Measurements from ENCODE around the gene DHX38.
A peak's percentile ranks its signal among the peaks of the same experiment; 100 is the strongest.

DHX38 gene

DNA sequence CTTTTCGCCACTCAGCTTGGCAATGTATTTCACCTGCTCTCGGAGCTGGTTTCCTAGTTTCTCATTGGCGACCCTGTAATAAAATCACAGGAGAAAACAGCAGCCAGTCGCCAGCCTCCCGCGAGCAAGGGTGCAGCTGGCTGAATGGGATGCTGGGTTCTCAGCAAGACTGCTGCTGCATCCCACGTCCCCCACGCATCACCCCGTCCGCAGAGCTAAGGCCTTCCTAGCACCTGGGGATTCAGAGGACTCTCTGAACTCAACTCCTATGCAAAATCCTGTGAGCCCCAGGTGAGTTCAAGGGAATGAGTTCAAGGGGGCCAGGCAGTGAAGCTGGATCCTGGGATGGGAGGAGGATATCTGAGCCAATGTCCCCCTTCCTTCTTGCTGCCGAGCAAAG is 29.3 kb downstream of the DHX38 start:
- no peak for DNase-seq (ENCODE audit: low spot score)

DNA sequence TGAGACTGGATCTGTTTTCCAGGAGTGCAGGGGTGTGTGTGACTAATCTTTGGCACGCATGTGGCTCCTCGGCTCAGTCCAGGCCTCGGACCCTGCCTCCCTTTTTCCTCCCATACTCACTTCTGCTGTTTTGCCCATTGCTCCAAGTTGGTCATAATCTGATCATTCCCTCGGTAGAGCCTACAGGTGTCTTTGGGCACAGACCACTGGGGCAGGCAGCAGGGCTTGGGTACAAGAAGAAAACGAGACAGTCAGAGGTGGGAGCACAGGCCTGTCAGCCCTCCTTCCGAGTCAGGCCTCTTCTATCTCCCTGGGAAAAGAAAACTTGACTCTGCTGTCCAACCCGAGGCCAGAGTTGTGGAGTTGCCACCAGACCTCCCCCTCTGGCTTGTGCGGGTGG is 29.8 kb downstream of the DHX38 start:
- DNase-seq (ENCODE audit: low spot score): no peak

DNA sequence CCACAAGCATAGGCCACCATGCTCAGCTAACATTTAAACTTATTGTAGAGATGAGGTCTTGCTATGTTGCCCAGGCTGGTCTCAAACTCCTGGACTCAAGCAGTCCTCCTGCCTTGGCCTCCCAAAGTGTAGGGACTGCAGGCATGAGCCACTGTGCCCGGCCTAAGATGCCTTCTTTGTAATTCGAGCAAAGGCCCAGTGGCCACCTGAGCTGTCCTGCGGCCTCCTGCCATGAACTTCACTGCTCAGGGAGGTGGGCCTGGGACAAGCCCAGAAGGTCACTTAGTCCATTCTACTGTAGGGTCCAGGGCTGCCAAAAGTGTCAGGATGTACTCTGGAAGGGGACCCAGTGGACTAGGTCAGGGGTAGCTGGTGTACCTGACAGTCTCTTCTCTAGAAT is 30.5 kb downstream of the DHX38 start:
- no peak for DNase-seq (ENCODE audit: low spot score)

DNA sequence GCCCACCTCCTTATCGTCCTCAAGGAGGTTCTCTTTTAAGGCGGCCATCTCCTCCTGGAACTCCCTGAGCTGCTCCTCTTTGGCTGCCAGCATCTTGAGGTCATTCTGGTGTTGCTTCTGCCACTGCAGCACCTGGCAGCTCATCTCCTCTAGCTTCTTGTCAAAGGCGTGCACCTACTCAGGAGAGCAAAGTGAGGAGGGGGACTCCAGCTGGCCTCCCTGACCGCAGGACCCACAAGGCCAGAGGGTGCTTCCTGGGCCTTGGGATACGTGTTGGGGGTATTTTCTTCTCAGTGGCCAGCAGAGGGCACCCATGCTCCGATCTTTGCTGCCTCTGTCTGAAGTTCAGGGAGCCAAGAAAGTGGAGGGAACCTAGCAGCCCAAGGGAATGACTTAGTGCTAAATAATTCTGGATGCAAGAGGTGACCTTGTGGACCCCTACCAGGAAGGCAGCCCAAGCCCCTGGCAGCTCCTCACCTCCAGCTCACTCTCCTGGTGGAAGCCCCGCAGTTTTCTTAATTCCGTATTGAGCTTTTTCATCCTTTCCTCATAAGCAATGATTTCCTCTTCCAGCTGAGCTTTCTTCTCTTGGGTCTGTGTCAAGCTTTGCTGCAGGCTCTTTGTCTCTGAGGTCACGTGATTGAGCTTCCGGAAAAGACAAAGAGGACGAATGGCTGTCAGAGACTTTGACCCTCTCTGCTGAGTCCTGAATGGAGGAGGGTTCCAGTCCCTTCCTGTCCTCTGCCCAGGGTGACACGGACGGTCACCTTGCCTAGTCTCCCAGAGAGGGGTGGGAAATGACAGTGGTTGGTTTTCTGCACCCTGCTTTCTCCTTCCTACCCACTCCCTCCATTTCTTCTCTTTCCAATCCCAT is 31.4 kb downstream of the DHX38 start:
- peak; percentile 80 for DNase-seq (ENCODE audit: low spot score)

DNA sequence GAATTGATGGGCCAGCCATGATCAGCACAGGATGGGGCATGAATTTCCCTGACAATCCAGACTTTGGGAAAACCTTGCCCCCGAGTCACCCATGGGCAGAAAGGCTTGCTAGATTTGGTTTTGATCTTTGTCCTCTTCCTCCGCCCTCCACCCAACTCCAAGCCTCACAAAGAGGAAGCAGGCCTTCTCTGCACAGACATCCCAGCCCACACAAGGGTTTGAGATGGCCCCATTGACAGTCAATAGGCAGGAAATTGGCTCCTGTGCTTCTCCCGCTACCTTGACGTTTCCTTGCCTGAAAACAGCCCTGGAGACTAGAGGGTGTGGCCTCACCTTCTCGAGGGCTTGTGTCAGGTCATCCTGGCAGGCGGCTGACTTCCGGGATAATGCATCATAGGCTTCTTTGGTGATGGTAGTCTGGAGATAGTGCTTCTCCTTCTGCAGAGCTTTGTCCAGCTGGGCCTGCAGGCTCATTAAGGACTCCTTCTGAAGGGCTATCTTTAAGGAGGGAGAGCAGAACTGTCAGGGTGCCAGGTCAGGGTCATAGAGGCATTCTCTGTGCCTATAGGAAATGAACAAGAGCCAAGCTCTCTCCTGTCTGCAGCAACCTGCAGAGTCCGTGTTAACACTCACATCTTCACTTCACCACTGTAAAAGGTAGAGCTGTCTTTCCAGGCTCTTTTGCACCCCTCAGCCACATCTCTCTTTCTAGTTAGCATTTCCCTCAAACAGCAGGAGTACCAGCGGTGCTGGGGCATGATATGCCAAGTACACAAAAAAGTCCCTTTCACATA is 32.2 kb downstream of the DHX38 start:
- DNase-seq (ENCODE audit: low spot score): no peak

DNA sequence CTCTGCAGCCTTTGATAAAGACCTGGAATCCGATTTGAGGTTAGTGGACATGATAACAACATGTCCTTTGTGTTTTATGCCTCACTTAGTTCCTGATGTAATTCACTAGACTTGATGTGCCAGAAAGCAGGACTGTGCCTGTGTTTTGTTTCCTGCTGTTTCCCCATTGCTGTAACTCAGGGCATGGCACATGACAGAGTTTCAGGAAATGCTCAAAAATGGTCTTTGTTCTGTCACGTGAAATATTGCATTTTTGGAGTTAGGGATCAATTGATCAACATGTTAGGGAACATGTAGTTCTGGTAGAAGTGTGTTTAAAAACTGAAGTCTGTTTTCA is 32.8 kb downstream of the DHX38 start:
- DNase-seq (ENCODE audit: low spot score): no peak

DNA sequence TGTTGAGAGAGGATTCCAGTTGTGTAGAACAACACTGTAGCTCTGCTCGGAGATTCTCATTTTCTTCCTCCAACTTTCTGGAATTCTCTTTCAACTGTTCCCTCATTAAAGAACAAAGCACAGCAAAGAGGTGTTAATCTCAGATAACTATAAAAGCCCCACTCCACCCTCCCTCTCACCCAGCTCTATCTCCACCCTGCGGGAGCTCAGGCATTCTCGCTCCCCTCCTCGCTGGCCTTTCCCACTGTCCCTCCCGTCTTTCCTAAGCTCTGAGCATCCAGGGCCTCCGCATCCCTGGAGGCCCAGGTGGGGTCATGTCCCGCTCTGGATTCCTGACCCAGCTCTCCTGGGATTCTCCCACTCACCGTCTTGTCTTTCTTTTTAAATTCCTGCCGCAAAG is 35.1 kb downstream of the DHX38 start:
- DNase-seq (ENCODE audit: low spot score): no peak

DNA sequence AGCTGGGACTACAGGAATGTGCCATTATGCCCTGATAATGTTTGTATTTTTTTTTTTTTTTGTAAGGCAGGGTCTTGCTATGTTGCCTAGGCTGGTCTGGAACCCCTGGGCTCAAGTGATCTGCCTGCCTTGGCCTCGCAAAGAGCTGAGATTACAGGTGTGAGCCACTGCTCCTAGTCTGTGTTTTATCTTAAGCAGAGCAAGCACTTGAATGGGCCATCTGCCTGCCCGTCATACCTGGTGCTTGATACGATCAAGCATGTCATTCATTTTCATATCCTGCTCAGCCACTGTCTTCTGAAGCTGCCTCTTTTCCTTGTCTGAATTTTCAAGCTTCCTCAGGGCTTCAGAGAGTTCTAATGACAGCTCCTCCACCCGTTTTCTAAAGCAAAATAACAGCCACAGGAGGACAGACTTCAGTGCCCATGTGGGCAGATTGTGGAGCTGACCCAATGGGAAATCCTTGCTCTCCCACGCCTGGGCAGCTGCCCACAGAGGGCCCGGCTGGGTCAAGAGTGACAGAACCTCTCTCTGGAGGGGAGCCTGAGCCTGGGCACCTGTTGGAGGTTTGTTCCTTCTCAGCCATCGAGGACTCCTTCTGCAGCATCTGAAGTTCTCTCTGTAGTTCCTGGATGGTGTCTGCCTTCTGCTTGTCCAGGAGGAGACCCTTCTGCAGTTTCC is 36.5 kb downstream of the DHX38 start:
- no peak for DNase-seq (ENCODE audit: low spot score)

DNA sequence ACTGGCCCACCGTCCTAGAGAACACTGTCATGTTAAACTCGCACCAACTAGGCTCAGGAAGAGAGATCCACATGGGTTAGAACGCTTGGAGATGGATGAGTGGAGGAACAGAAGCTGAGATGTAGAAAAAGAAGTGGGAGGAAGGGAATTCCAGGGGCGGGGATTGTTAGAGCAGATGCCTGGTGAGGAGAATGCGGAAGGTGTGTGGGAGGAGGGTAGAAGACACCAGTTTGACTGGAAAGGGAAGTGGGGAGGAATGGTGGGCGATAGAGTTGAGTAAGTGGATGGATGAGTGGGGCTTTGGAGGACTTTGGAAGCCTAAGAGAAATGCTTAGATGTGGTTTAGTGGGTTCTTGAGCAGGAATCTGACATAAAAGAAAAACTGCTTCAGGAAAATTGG is 37.4 kb downstream of the DHX38 start:
- DNase-seq (ENCODE audit: low spot score): no peak

DNA sequence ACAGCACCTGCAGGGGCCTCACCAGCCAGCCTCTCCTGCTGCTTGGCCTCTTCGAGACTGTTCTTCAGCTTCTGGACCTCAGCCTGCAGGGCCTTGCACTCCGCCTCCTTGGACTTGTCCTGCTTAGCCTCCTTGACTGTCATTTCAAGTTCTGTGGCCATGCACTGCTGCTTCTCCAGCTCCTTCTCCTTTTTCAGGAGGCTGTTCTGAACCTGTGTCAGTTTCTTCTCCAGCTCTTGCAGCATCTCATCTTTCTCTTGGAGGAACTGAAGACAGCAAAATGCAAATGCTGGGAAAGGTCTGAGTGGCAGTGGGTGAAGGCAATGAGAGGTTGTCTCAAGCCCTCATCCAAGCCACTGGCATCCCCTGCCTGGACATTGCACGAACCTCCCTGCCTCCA is 39.1 kb downstream of the DHX38 start:
- no peak for DNase-seq (ENCODE audit: low spot score)

DNA sequence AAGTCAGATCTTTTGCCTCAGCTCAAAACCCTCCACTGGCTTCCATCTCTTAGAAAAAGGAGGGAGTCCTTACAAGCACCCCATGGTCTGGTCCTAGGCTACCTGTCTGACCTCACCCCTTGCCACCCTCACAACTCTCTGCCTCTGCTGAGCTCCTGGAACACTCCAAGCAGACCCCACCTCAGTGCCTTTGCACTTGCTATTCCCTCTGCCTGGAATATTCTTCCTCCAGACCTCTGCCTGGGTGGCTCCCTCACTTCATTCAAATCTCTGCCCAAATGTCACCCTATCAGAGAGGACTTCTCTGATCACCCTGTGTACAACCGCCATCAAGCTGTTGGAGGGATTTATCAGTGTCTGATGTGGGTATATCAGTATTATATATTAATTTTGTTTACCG is 40.9 kb downstream of the DHX38 start:
- DNase-seq (ENCODE audit: low spot score): no peak

DNA sequence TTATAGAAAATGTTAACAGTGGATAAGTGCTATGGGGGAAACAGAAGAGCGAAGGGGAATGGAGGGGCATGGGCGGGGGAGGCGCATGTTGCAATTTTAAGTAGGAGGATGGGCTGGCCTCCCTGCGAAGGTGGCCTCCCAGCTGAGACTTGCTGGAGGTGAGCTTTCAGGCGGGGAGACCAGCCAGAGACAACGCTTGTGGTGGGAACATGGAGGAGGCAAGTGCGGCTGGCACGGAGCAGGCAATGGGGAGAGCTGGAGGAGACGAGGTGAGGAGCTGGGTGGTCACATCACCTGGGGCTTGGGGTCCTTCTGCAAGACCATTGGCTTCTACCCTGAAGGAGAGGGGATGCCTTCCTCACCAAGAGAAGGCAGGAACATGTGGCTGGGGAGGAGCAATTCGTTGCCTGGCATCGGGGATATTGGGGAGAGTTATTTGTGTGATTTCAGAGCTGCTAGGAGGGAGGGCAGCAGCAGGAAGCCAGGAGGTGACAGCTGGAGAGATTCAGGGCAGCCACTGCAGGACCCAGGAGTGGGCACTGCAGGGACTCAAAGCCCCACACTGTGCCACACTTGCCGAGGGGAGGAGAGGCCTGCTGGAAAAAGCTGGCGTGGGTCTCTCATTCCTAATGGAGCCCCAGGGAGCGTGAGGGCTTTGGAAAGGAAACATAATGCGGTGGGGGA is 43.9 kb downstream of the DHX38 start:
- no peak for DNase-seq (ENCODE audit: low spot score)

DNA sequence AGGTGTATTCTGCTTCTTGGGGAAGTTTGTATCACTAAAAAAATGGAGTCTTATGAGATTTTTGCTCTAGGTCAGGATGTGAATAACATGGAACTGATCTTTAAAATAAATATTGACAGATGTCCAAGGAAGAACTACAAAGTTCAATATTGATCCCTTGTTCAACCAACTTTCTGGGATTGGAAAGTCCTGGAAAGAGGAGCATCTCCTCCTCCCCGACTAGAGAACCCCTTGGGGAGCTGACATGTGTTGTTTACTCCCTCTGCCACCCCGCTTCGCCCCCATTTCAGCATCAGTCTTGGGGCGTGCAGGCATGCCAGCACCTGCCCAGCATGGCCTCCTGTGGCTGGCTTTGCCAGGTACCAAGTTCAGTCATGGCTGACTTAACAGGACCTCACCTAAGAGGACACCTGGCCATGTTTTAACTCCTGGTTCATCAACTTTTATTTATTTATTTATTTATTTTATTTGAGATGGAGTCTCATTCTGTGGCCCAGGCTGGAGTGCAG is 44.5 kb downstream of the DHX38 start:
- no peak for DNase-seq (ENCODE audit: low spot score)

DNA sequence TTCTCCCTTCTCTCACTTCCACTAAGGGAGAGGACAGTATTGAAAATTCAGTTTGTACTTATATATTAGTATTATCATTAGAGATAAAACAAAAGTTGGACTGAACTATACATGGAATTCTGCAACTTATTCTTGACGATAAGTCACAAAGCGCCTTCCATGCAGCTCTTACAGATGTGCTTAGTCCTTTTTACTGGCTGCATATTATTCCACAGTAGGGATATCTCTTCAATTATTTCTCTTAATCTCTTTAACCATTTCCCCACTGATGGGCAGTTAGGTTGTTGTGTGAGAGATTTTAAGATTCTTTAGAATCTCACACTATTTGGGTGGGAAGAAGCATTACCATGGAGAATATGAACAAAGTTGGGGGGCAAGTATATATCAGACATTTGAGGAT is 46.3 kb downstream of the DHX38 start:
- no peak for DNase-seq (ENCODE audit: low spot score)

DNA sequence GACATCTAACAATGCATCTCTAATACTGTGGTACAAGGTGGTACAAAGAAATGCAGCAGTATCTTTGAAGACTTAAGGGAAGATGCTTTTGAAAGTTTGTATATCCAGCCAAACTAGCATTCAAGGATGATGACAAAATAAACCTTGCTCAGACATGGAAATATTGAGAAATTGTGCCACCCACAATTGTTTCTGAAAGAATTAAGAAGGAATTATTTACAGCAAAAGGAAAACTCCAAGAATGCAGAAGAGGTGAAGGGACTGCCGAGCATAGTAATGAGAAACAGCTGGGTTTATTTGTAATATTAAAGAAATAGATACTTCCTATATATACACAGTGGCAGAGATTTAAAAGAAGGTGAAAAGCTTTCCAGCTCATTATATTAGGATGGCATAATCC is 48.8 kb downstream of the DHX38 start:
- DNase-seq (ENCODE audit: low spot score): no peak

DNA sequence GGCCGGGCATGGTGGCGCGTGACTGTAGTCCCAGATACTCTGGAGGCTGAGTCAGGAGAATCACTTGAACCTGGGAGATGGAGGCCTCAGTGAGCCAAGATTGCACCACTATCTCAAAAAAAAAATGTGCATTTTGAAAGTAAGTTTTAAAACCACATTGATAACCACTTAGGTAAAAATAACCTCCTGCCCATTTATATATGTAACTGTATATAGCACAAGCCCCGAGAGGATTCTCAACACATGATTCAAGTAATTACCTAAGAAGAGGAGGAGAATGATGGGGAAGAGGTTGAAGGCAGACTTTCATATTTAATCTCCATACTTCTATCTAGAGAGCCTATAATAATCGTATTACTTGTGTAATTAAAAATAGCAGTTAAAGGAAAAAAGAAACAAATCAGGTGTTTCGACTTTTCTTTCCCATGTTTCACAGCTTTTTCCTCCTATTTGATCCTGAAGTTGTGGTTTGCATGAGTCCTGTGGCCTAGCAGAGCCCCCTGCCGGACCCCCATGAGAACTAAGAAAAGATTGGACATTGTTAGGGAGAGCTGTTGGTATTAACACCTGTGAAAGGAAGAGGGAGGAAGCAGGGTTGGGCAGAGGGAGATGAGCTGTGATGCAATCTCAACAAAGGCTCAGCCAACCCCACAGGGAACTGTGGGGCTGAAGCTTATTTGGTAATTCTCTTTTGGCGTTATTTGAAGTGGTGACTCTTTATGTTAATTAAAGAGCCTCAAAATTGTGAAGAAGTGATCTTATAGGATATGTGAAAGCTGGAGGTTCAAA is 56.2 kb downstream of the DHX38 start:
- no peak for DNase-seq (ENCODE audit: low spot score)

DNA sequence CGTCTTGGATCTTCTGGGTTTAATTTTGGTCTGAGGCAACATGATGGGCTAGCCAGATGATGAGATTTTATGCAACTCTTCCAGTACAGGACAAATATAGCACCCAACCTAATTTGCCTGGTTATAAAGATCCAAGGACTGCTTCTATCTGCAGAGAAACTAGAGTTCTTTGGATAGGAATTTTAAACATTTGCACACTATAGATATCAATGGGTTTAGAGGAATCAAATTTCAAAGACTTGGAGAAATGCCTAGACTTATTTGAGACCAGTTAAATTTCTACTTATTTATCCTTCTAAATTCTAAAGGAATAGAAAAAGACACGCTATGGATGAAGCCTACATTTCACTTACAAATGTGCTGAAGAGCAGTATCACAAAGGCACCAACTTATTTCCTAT is 65.7 kb downstream of the DHX38 start:
- no peak for DNase-seq (ENCODE audit: low spot score)

DNA sequence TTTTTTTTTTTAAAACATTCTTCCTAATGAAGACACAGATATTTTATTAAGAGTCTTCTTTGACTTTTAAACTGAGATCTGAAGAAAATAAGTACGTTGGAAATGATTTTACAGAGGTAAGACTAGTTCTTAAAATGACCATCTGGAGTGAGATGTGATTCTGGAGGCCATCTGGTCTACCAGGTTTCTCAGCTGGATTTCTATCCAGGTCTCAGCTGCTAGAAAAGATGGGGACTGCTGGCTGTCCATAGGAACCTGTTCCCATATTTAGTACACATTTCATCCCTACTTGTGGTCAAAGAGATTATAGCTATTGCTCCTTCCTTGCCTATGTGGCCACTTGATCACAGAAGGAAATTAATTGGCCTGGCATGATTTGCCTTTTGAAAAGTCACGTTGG is 66.2 kb downstream of the DHX38 start:
- DNase-seq (ENCODE audit: low spot score): no peak

DNA sequence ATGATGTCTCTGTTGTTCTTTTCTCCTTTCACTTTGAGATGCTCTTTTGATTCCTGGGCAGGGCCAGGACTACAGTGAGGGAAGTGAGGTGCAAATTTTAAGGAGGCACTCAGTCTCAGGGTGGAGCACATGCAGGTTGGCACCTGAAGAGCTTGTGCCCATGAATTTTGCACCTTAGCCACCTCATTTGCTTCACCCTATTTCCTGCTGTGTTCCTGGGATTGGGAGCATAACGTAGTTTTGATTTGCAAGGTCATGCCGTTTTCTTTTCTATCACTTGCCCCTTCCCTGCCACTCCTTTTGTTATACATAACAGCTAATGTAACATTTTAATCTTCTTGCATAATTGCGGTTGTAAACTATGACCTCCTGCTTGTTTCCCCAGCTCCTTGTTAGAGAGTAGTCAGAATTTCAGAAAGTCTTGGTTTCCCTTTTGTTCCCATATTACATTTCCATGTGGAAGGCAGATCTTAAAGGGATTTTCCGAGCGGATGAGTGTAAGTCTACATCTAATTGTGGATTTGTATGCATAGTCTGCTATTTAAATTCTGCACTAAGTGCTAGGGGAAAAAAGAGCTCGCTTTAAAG is 68.6 kb downstream of the DHX38 start:
- DNase-seq (ENCODE audit: low spot score): no peak
